DMS153 (cell line): ENCODE results near the gene DLG2.
"Not testable (repeated sequence)": the region's sequence is repeated elsewhere in the genome, so short reads cannot be mapped to it uniquely, and the experiment has no call there.

Source experiments
- DNase-seq: peaks from one replicate; lab custom pipeline; 2025; lab: John Stamatoyannopoulos, UW

The DLG2 gene

GRCh38 chr11:83782329-83782728 lies 1844.8 kb downstream of the DLG2 start:
- DNase-seq, result no peak

- no peak for DNase-seq
Observed at GRCh38 chr11:83779876-83780275, 1847.3 kb downstream of the DLG2 start.

- DNase-seq, result no peak
Observed at GRCh38 chr11:83778596-83778995, 1848.5 kb downstream of the DLG2 start.

- DNase-seq, result no peak
Observed at GRCh38 chr11:83773950-83774880, 1852.9 kb downstream of the DLG2 start.

- no peak for DNase-seq
Observed at GRCh38 chr11:83768489-83768888, 1858.7 kb downstream of the DLG2 start.

GRCh38 chr11:83766932-83767331 lies 1860.2 kb downstream of the DLG2 start:
- no peak for DNase-seq

DNA sequence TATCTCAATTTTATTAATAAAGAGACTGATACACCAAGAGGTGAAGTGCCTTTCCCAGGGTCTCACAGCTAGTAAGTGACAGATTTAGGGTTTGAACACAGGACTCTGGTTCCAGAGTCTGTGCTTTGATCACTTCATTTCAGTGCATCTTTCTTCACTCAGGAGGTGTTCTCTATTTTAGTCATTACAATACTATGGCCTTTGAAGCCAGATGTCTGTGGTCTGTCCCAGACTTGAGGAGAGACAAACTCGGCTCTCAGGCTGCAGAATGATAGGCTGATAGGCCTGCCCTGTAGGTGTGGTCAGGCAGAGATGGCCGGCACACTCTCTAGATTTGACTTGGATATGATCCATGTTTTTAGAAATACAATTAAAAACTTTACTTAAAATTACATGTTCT lies 1862.5 kb downstream of the DLG2 start:
- no peak for DNase-seq

DNA sequence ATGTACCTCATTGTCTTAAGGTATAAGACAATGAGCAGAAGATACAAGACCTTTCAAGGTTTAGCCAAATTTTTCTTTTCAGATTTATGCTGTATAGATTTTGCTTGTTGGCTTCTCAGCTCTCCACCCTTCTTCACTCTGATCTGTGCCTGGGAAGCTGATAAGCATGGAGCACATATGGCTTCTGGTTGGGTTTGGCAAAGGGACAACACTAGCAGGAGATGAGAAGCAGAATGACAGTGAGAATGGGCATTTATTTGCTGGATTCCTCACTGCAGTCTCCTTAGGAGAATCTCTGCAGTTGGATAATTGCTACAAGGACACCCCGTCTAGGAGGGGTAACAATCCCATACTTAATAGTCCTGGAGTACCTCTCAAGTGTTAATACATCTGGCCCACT lies 1866.2 kb downstream of the DLG2 start:
- no peak for DNase-seq

DNA sequence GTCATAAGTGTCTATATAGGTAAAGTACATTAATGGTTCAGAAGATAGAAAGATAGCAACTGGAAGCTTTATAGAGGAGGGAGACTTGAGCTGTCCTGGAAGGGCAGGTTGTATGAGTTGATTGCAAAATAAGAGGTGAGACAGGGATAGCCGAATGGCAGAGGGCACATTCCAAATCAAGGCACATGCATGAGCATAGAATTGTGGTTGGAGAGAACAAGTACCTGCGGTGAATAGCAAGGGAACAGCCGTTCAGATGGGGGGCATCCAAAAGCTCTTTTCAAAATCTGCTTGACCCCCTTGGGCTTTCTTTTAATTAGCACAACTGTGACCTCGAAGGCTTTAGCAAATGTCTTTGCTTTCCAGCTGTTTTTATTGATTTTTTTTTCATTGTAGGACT lies 1868.0 kb downstream of the DLG2 start:
- DNase-seq, result no peak

DNA sequence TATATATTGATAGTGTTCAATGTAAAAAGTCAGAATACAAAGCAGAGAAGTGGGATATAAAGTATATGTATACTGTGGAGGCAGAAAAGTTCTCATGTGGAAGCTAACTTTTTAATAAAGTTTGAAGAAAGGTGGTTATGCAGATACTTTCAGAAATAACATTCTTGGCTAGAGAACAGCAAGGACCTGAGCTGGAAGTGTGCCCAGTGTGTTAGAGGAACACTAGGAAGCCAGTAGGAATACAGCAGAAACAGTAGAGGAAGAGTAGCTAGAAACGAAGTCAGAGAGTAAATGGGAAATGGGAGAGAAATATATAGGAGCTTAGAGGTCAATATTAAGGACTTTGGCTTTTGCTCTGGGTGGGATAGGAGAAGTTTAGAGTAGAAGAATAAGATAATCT lies 1876.1 kb downstream of the DLG2 start:
- DNase-seq, result no peak

- no peak for DNase-seq
Observed at GRCh38 chr11:83746921-83747585, 1880.1 kb downstream of the DLG2 start.

DNA sequence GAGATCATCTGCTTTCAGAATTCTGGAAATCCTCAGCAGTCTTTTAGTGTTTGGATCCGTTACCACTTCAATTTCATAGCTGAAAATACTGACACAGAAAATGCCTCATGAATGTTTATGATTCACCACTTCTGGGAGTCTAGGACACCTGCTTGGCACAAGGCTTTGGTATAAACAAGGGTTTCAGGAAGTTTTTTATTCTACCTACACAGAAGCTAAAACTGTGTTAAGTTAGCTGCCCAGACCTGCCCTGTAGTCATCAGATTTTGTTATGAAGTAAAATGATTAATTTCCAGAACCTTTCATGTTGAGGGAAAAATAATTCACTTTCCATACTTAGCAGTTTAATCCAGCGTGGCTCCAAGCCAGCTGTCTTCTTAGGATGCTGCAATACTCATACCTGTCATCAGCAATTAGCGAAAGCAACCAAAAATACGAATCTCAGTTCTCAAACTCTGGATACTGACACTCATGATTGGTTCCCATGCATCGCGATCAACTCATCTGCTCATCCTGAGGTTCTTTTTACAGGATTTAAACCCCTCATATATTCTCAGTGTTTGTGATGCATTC lies 1882.4 kb downstream of the DLG2 start:
- DNase-seq, result no peak

- no peak for DNase-seq
Observed at GRCh38 chr11:83736684-83737083, 1890.5 kb downstream of the DLG2 start.

DNA sequence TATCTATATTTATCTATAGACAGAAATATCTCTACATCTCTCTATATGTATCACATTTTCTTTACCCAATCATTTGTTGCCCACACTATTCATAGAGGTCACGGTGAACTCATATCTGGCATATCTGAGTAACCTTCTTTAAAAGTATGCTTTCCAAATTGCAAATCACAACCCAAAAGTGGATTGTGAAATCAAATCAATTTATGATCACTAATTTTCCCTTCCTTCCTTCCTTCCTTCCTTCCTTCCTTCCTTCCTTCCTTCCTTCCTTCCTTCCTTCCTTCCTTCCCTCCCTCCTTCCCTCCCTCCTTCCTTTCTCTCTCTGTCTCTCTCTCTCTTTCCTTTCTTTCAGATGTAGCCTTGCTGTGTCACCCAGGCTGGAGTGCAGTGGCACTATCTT lies 1893.0 kb downstream of the DLG2 start:
- no peak for DNase-seq

GRCh38 chr11:83731288-83731687 lies 1895.9 kb downstream of the DLG2 start:
- DNase-seq, result not testable (repeated sequence)

DNA sequence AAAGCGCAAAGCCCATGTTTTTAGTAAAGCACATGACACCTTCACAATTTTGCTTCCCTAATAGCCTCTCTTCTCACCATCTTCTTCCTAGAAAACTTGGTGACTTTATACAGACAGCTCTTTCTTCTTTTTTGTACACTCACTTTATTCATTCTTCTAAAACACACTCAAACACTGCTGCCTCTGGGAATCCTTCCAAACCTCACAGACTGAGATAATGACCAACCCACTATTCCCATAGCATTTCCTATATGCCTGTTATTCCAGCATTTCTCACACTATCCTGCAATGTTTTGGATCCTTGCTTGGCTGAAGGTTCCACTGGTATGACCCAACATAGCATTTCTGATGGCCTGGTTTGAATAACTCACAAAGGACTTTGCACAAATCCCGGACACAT lies 1898.9 kb downstream of the DLG2 start:
- DNase-seq, result no peak

GRCh38 chr11:83727251-83727650 lies 1899.9 kb downstream of the DLG2 start:
- DNase-seq, result no peak

- no peak for DNase-seq
Observed at GRCh38 chr11:83726316-83726715, 1900.8 kb downstream of the DLG2 start.

- DNase-seq, result no peak
Observed at GRCh38 chr11:83725728-83726127, 1901.4 kb downstream of the DLG2 start.

GRCh38 chr11:83725269-83725560 lies 1901.9 kb downstream of the DLG2 start:
- DNase-seq, result peak; percentile 25

DNA sequence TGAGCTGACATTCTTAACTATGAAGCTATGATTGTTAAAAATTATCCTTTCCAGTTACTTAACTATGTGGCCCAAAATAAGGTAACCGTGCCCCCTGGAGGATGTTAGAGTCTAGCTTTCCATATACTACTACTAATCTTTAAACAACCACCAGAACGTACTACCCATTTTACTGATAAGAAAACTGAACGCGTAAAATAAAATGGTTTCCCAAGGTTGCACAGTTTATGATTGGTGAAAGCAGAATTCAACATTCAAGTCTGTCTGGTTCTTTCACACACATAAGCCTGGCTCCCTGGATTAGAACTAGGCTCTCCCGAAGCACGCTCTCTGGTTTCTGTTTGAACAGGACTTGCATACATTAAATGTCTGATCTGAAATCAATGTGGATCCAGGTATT lies 1903.1 kb downstream of the DLG2 start:
- no peak for DNase-seq

DNA sequence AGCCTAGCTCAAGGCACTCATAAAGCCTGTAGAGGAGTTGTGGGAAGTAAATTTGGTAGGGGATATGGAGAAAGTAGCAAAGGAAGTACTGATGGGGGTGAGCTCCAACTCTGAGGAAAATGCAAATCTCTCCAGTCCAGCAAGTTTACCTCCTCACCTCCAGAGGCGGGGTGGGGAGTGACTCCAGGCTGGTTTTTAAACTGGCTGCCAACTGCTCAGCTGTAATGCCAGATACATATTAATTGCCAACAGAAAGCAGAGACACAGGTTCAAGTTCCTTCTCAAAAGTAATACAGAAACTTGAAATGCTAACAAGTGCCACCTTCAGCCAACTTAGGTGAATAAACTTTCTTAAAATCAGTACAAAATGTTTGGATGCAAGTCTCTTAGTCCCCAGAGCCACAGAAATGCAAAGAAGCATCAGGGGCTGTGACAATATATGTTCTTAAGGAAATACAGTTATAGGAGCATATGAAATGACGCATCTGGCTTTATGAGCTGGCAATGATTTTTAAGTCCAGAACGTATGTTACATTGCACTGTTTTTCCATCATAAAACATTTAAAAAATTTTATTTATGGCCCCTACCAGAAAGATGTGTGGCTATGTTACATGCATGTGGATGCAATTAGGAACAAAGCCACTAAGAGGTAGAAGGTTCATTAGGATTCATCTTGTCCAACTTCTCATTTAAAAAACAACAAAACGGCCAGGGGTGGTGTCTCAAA lies 1904.6 kb downstream of the DLG2 start:
- DNase-seq, result no peak

- DNase-seq, result no peak
Observed at GRCh38 chr11:83721263-83721662, 1905.9 kb downstream of the DLG2 start.
